HCT116 (cell line): ENCODE results near the gene SLX9. TPM values are rescaled to one million over a fixed set of nuclear protein-coding genes. Genes with fewer than 3 reads are reported as not detected.

Source experiments
- ATAC-seq: fragments of 200-7000 bp; cut with Tn5 transposase; 2 replicates; pipeline ENCODE4 v1.9.1; 2020; ENCODE audit warnings: mild to moderate bottlenecking, moderate library complexity
- BruUV-seq: library from RNA; stranded (reverse); fragments of 400-500 nt; replicated peaks from 2 replicates; lab custom pipeline; 2021; lab: Mats Ljungman, UMichigan
- CTCF ChIA-PET: fragments of 300-600 bp; sonication (Branson Sonifier 250); formaldehyde crosslinking; loops from one replicate; lab custom pipeline; 2021; ENCODE audit warnings: antibody characterized with exemption; lab: Charles Lee
- POLR2A ChIA-PET: fragments of 300-600, 350-600 bp; sonication (Branson Sonifier 250); formaldehyde crosslinking; loops from one replicate; lab custom pipeline; 2021; ENCODE audit warnings: antibody characterized with exemption; lab: Charles Lee
- RAD21 ChIA-PET, 2 experiments: fragments of 300-600 bp; sonication (Branson Sonifier 250); formaldehyde crosslinking; loops; one replicate each; lab custom pipeline; 2023; ENCODE audit warnings: low total read pairs in 2 of 2; ENCODE audit not compliant: uncharacterized antibody in 2 of 2, unreplicated experiment in 2 of 2, low non-redundant PET in 1 of 2; lab: Charles Lee
- DNase-seq: peaks from one replicate; pipeline ENCODE4 v3.0.0-alpha.2; 2010; ENCODE audit warnings: low read depth, low spot score
- H2AFZ ChIP-seq: fragments of 200-600 bp; shearing (Covaris generic), sonication (generic); 2 replicates; pipeline ENCODE4 v1.6.1; 2017; ENCODE audit warnings: low read depth, mixed run types, mixed read lengths, antibody characterized with exemption, low read length; ENCODE audit not compliant: poor library complexity, severe bottlenecking
- H3K27ac ChIP-seq: 2 replicates; pipeline ENCODE4 v1.5.1; 2012; ENCODE audit warnings: low read depth, low read length
- H3K27me3 ChIP-seq: fragments of 200-600 bp; sonication (generic); 2 replicates; pipeline ENCODE4 v1.6.1; 2016; ENCODE audit warnings: mixed run types, low read length, mixed read lengths; ENCODE audit not compliant: insufficient read depth
- H3K36me3 ChIP-seq, 2 experiments: fragments of 200-500 bp in 1 of 2; fragments of 200-600 bp in 1 of 2; sonication (Bioruptor generic) in 1 of 2; sonication (generic) in 1 of 2; 2 replicates each; pipeline versions ENCODE4 v1.5.1 to v1.6.1; 2014 to 2016; ENCODE audit warnings: low read length in 2 of 2, inconsistent platforms in 1 of 2, mixed read lengths in 1 of 2, mixed run types in 1 of 2; ENCODE audit not compliant: insufficient read depth in 2 of 2, control insufficient read depth in 1 of 2
- H3K4me1 ChIP-seq, 2 experiments: fragments of 200-600 bp in 1 of 2; sonication (generic) in 1 of 2; 2 replicates each; pipeline versions ENCODE4 v1.5.1 to v1.6.1; 2012 to 2017; ENCODE audit warnings: low read length in 2 of 2, inconsistent platforms in 1 of 2, mild to moderate bottlenecking in 1 of 2, mixed read lengths in 1 of 2, mixed run types in 1 of 2, moderate library complexity in 1 of 2; ENCODE audit not compliant: insufficient read depth in 2 of 2, control insufficient read depth in 1 of 2
- H3K4me2 ChIP-seq: fragments of 200-600 bp; sonication (generic); 2 replicates; pipeline ENCODE4 v1.6.1; 2017; ENCODE audit warnings: mixed run types, low read length, mixed read lengths
- H3K4me3 ChIP-seq, 2 experiments: fragments of 200-600 bp in 1 of 2; sonication (generic) in 1 of 2; replicated peaks in 1 of 2; 2 replicates each; pipeline ENCODE4 v1.5.1; 2011 to 2016; ENCODE audit warnings: low read length in 2 of 2, control low read depth in 1 of 2, low read depth in 1 of 2, mild to moderate bottlenecking in 1 of 2, mixed read lengths in 1 of 2, mixed run types in 1 of 2
- H3K79me2 ChIP-seq: fragments of 200-600 bp; sonication (generic); 2 replicates; pipeline ENCODE4 v1.6.1; 2017; ENCODE audit warnings: mild to moderate bottlenecking, mixed run types, low read length, moderate library complexity, mixed read lengths; ENCODE audit not compliant: insufficient read depth
- H3K9ac ChIP-seq: fragments of 200-600 bp; sonication (generic); 2 replicates; pipeline ENCODE4 v1.6.1; 2016; ENCODE audit warnings: low read length, mixed read lengths
- H3K9me2 ChIP-seq: fragments of 200-600 bp; sonication (generic), shearing (Covaris generic); 2 replicates; pipeline ENCODE4 v1.6.1; 2017; ENCODE audit warnings: mixed run types, mild to moderate bottlenecking, moderate library complexity; ENCODE audit not compliant: insufficient read depth
- H3K9me3 ChIP-seq, 2 experiments: fragments of 200-500 bp in 1 of 2; fragments of 200-600 bp in 1 of 2; sonication (Bioruptor generic) in 1 of 2; sonication (generic) in 1 of 2; 2 replicates each; pipeline ENCODE4 v1.6.1; 2014 to 2017; ENCODE audit warnings: low read length in 2 of 2, mixed read lengths in 2 of 2, inconsistent platforms in 1 of 2, low read depth in 1 of 2, mild to moderate bottlenecking in 1 of 2, mixed run types in 1 of 2, moderate library complexity in 1 of 2; ENCODE audit not compliant: control insufficient read depth in 1 of 2, insufficient read depth in 1 of 2
- H4K20me1 ChIP-seq: fragments of 200-600 bp; sonication (generic), shearing (Covaris generic); 2 replicates; pipeline ENCODE4 v1.6.1; 2017; ENCODE audit warnings: mixed run types, mild to moderate bottlenecking, moderate library complexity; ENCODE audit not compliant: insufficient read depth
- CBX3 ChIP-seq: IDR thresholded peaks from 2 replicates; pipeline ENCODE4 v1.6.1; 2012; ENCODE audit warnings: low read depth
- CTCF ChIP-seq, 3 experiments: fragments of 200-600 bp in 1 of 3; sonication (generic) in 1 of 3; IDR thresholded peaks in 2 of 3; conservative IDR thresholded peaks in 1 of 3; 2 replicates each; pipeline ENCODE4 v1.5.1; 2012 to 2017; ENCODE audit warnings: low read depth in 2 of 3, low read length in 2 of 3, antibody characterized with exemption in 1 of 3, borderline replicate concordance in 1 of 3, control low read depth in 1 of 3, mild to moderate bottlenecking in 1 of 3, mixed read lengths in 1 of 3, mixed run types in 1 of 3, moderate library complexity in 1 of 3; ENCODE audit not compliant: insufficient read depth in 1 of 3
- EGR1 ChIP-seq: IDR thresholded peaks from 2 replicates; pipeline ENCODE4 v1.6.1; 2012; ENCODE audit warnings: low read depth
- JUND ChIP-seq: IDR thresholded peaks from 2 replicates; pipeline ENCODE4 v1.6.1; 2012
- MAX ChIP-seq: IDR thresholded peaks from 2 replicates; pipeline ENCODE4 v1.6.1; 2012
- RAD21 ChIP-seq: IDR thresholded peaks from 2 replicates; pipeline ENCODE4 v1.6.1; 2012; ENCODE audit warnings: low read depth, mild to moderate bottlenecking
- SP1 ChIP-seq: IDR thresholded peaks from 2 replicates; pipeline ENCODE4 v1.6.1; 2012; ENCODE audit warnings: low read depth
- SRF ChIP-seq: IDR thresholded peaks from 2 replicates; pipeline ENCODE4 v1.6.1; 2012; ENCODE audit warnings: low read depth
- TCF7L2 ChIP-seq: IDR thresholded peaks from 2 replicates; pipeline ENCODE4 v1.7.0; 2011; ENCODE audit warnings: borderline replicate concordance, inconsistent platforms; ENCODE audit not compliant: insufficient read depth, insufficient read length; ENCODE audit errors: extremely low read depth
- YY1 ChIP-seq: IDR thresholded peaks from 2 replicates; pipeline ENCODE4 v1.6.1; 2011; ENCODE audit warnings: low read length, low read depth, moderate library complexity, mild to moderate bottlenecking; ENCODE audit not compliant: insufficient replicate concordance; ENCODE audit errors: extremely low read depth
- ZBTB33 ChIP-seq: IDR thresholded peaks from 2 replicates; pipeline ENCODE4 v1.6.1; 2011; ENCODE audit warnings: mild to moderate bottlenecking, low read length, moderate library complexity; ENCODE audit not compliant: insufficient replicate concordance; ENCODE audit errors: extremely low read depth
- intact Hi-C: fragments of 100-400 bp; cut with micrococcal nuclease; formaldehyde crosslinking; loops from 2 replicates; pipeline ENCODE4 v1.10.0; 2022
- total RNA-seq: library from RNA; stranded (reverse); gene quantifications from one replicate; pipeline ENCODE4 v1.2.1, GENCODE V29; 2021; ENCODE audit not compliant: unreplicated experiment

The SLX9 gene
- total RNA-seq, 1 experiment from 2014 or later: 61.9 TPM

GRCh38 chr21:44914176-44914874 is 25.5 kb upstream of the SLX9 start:
- TF ChIP-seq YY1: no peak
- TF ChIP-seq JUND: no peak
- no peak for TF ChIP-seq RAD21
- TF ChIP-seq CBX3: no peak
- TF ChIP-seq ZBTB33: no peak
- no peak for TF ChIP-seq TCF7L2
- no peak for TF ChIP-seq MAX
- TF ChIP-seq EGR1: no peak
- no peak for TF ChIP-seq SP1
- TF ChIP-seq SRF: no peak
- no peak for TF ChIP-seq CTCF (IDR thresholded peaks at IDR 0.05 in 2 of 3, conservative IDR thresholded peaks at IDR 0.05 in 1 of 3; ENCODE audit: borderline replicate concordance in 1 of 3, insufficient read depth in 1 of 3, low read depth in 2 of 3, low read length in 2 of 3)
- Histone ChIP-seq H3K9me3 (no peaks in the 10 kb centered on the region), H3K4me3 (no peak overlapping the region), H3K27ac (no peak overlapping the region), H4K20me1 (no peaks in the 10 kb centered on the region), H3K9me2 (no peaks in the 10 kb centered on the region), H3K4me1 (peaks cover 10 to 38% of the 10 kb centered on the region in 2 experiments; a peak in 3 of 4 replicates), H2AFZ (peak overlapping the region; percentile 45), H3K9ac (no peak overlapping the region), H3K79me2 (no peaks in the 10 kb centered on the region), H3K36me3 (no peaks in the 10 kb centered on the region), H3K27me3 (0 out of 2 replicates have a peak, but pooled peaks cover 1% of the 10 kb centered on the region), H3K4me2 (peak overlapping the region; percentile 43)
- BruUV-seq: no TSS peak
- CTCF ChIA-PET: no interaction called here
- intact Hi-C loops: no loop called here
- POLR2A ChIA-PET: no interaction called here
- no peak for ATAC-seq
- no peak for DNase-seq
- RAD21 ChIA-PET: no interaction called here
